ACHN (cell line): ENCODE data around the gene CDS2.

Experiments
- DNase-seq: peaks from one replicate; pipeline ENCODE4 v3.0.0-alpha.2; 2015
- in situ Hi-C: cut with HindIII; loops from 2 replicates; pipeline ENCODE4 v1.10.0; 2017; ENCODE audit warnings: low sequenced_read_pairs, low pct_ligation_motif_present, low pct_unique_long_range_greater_than_20kb

CDS2 gene

GRCh38 chr20:5116875-5117274 lies 9.9 kb upstream of the CDS2 start:
- in situ Hi-C loops, result no loop called here

GRCh38 chr20:5118220-5119142 lies 8.3 kb upstream of the CDS2 start:
- in situ Hi-C loops, result no loop called here
- no peak for DNase-seq

More at GRCh38 chr20:5116875-5117274, 9.9 kb upstream of the CDS2 start:
- no peak for DNase-seq

GRCh38 chr20:5119143-5119434 lies 7.7 kb upstream of the CDS2 start:
- in situ Hi-C loops, result no loop called here
- no peak for DNase-seq

- in situ Hi-C loops, result no loop called here
Observed at GRCh38 chr20:5119435-5120184, 7.2 kb upstream of the CDS2 start, which contains the start of gene PCNA. Gene PCNA (minus strand): TSS chr20:5119958. CDS start chr20:5119798, 160 bp downstream.

GRCh38 chr20:5120185-5120476 lies 6.7 kb upstream of the CDS2 start:
- DNase-seq, result no peak
- in situ Hi-C loops, result no loop called here

More at GRCh38 chr20:5119435-5120184, 7.2 kb upstream of the CDS2 start, which contains the start of gene PCNA:
- peak; percentile 96 for DNase-seq

GRCh38 chr20:5122873-5123260 lies 3.9 kb upstream of the CDS2 start:
- in situ Hi-C loops, result no loop called here
- DNase-seq, result no peak

GRCh38 chr20:5127204-5127858 lies 523 bp downstream of the CDS2 start:
- peak; percentile 70 for DNase-seq
- in situ Hi-C loops, result no loop called here

- DNase-seq, result no peak
- in situ Hi-C loops, result no loop called here
Observed at GRCh38 chr20:5127859-5128424, 1.1 kb downstream of the CDS2 start.

- DNase-seq, result no peak
- in situ Hi-C loops, result no loop called here
Observed at GRCh38 chr20:5128886-5129285, 2.1 kb downstream of the CDS2 start.

GRCh38 chr20:5131502-5131901 lies 4.7 kb downstream of the CDS2 start:
- DNase-seq, result no peak
- in situ Hi-C loops, result no loop called here

GRCh38 chr20:5133998-5134397 lies 7.2 kb downstream of the CDS2 start:
- no peak for DNase-seq
- in situ Hi-C loops, result no loop called here

GRCh38 chr20:5135363-5136012 lies 8.7 kb downstream of the CDS2 start:
- in situ Hi-C loops, result no loop called here
- DNase-seq, result no peak

GRCh38 chr20:5136096-5136495 lies 9.3 kb downstream of the CDS2 start:
- DNase-seq, result no peak
- in situ Hi-C loops, result no loop called here

- DNase-seq, result no peak
- in situ Hi-C loops, result no loop called here
Observed at GRCh38 chr20:5140195-5140594, 13.4 kb downstream of the CDS2 start.

- no peak for DNase-seq
- in situ Hi-C loops, result no loop called here
Observed at GRCh38 chr20:5141615-5142014, 14.8 kb downstream of the CDS2 start.

- no peak for DNase-seq
- in situ Hi-C loops, result no loop called here
Observed at GRCh38 chr20:5143851-5144250, 17.0 kb downstream of the CDS2 start.

- in situ Hi-C loops, result no loop called here
- DNase-seq, result no peak
Observed at GRCh38 chr20:5145365-5146098, 18.7 kb downstream of the CDS2 start.

- DNase-seq, result no peak
- in situ Hi-C loops, result no loop called here
Observed at GRCh38 chr20:5146099-5146668, 19.4 kb downstream of the CDS2 start.
